Uterus (tissue), 2 donors: ENCODE data around the gene MSMO1.

Experiments
- POLR2A ChIP-seq, 2 donors: fragments of 450-650 bp; IDR thresholded peaks; one replicate each; pipeline ENCODE4 v1.6.1; 2016; ENCODE audit warnings: antibody characterized with exemption in 2 of 2, mild to moderate bottlenecking in 1 of 2, moderate library complexity in 1 of 2
- TF ChIP-seq, protein P1 (sequence below), 4 experiments: fragments of 200-600 bp in 2 of 4; fragments of 450-650 bp in 2 of 4; sonication (generic) in 2 of 4; IDR thresholded peaks; one replicate each; pipeline ENCODE4 v1.5.1; 2016 to 2019; ENCODE audit warnings: antibody characterized with exemption in 4 of 4, mild to moderate bottlenecking in 2 of 4, moderate library complexity in 1 of 4

DNA sequence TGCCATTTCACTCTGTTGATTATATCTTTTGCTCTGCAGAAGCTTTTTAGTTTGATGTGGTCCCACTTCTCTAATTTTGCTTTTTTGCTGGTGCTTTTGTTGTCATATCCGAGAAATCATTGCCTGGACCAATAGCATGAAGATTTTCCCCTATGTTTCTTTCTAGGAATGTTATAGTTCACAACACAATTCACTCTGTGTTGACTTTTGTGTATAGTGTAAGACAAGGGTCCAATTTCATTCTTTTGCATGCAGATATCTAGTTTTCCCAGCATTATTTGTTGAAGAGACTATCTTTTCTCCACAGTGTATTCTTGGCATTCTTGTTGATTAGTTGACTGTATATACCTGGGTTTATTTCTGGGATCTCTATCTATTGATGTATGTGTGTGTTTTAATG is 43.1 kb downstream of the MSMO1 start:
- TF ChIP-seq, protein P1, sequence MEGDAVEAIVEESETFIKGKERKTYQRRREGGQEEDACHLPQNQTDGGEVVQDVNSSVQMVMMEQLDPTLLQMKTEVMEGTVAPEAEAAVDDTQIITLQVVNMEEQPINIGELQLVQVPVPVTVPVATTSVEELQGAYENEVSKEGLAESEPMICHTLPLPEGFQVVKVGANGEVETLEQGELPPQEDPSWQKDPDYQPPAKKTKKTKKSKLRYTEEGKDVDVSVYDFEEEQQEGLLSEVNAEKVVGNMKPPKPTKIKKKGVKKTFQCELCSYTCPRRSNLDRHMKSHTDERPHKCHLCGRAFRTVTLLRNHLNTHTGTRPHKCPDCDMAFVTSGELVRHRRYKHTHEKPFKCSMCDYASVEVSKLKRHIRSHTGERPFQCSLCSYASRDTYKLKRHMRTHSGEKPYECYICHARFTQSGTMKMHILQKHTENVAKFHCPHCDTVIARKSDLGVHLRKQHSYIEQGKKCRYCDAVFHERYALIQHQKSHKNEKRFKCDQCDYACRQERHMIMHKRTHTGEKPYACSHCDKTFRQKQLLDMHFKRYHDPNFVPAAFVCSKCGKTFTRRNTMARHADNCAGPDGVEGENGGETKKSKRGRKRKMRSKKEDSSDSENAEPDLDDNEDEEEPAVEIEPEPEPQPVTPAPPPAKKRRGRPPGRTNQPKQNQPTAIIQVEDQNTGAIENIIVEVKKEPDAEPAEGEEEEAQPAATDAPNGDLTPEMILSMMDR (IDR thresholded peaks at IDR 0.05): no peak
- no peak for TF ChIP-seq POLR2A (IDR thresholded peaks at IDR 0.05)
